ENCODE data around the gene FAM107A. TPM values are rescaled to one million over a fixed set of nuclear protein-coding genes. Genes with fewer than 3 reads are reported as not detected.

Gene FAM107A
- total RNA-seq, result not detected in 2 replicates
- long read RNA-seq, result 0 reads

- Mint-ChIP-seq H3K9me3 (ENCODE audit: unreplicated experiment) (no peaks in the 10 kb centered on the region), H3K4me3 (ENCODE audit: unreplicated experiment) (no peak within 1 kb of the TSS), H3K27ac (ENCODE audit: unreplicated experiment) (no peak within 1 kb of the TSS), H3K27me3 (ENCODE audit: unreplicated experiment) (peaks cover 4% of the 10 kb centered on the region), H3K4me1 (ENCODE audit: unreplicated experiment) (peaks cover 6% of the 10 kb centered on the region), H3K36me3 (ENCODE audit: unreplicated experiment) (no peaks in the 10 kb centered on the region)
- no peak for TF ChIP-seq CTCF (IDR thresholded peaks at IDR 0.05)
- DNase-seq (ENCODE audit: extremely low spot score, unreplicated experiment), result no peak
Observed at GRCh38 chr3:58577269-58577821, at the start of gene FAM107A. TSS of gene FAM107A (minus strand) at chr3:58577391. CDS start at chr3:58569860, 7,531 bp downstream.

GRCh38 chr3:58625196-58625824, 48.1 kb upstream of the FAM107A start:
- no peak for TF ChIP-seq CTCF (IDR thresholded peaks at IDR 0.05)
- H3K4me1 Mint-ChIP-seq (ENCODE audit: unreplicated experiment), result peaks cover 21% of the 10 kb centered on the region
- no peak overlapping the region for H3K27ac Mint-ChIP-seq (ENCODE audit: unreplicated experiment)
- DNase-seq (ENCODE audit: extremely low spot score, unreplicated experiment), result no peak
- H3K27me3 Mint-ChIP-seq (ENCODE audit: unreplicated experiment), result no peaks in the 10 kb centered on the region
- H3K36me3 Mint-ChIP-seq (ENCODE audit: unreplicated experiment), result no peaks in the 10 kb centered on the region
- no peaks in the 10 kb centered on the region for H3K9me3 Mint-ChIP-seq (ENCODE audit: unreplicated experiment)
- H3K4me3 Mint-ChIP-seq (ENCODE audit: unreplicated experiment), result no peak overlapping the region

GRCh38 chr3:58624550-58624949, 47.4 kb upstream of the FAM107A start:
- Mint-ChIP-seq H3K27me3 (ENCODE audit: unreplicated experiment) (no peaks in the 10 kb centered on the region), H3K9me3 (ENCODE audit: unreplicated experiment) (no peaks in the 10 kb centered on the region), H3K4me1 (ENCODE audit: unreplicated experiment) (peaks cover 21% of the 10 kb centered on the region), H3K4me3 (ENCODE audit: unreplicated experiment) (no peak overlapping the region), H3K36me3 (ENCODE audit: unreplicated experiment) (no peaks in the 10 kb centered on the region), H3K27ac (ENCODE audit: unreplicated experiment) (no peak overlapping the region)
- DNase-seq (ENCODE audit: extremely low spot score, unreplicated experiment), result no peak
- TF ChIP-seq CTCF (IDR thresholded peaks at IDR 0.05), result no peak

- no peak overlapping the region for H3K4me3 Mint-ChIP-seq (ENCODE audit: unreplicated experiment)
- TF ChIP-seq CTCF (IDR thresholded peaks at IDR 0.05), result no peak
- H3K4me1 Mint-ChIP-seq (ENCODE audit: unreplicated experiment), result peaks cover 21% of the 10 kb centered on the region
- no peaks in the 10 kb centered on the region for H3K27me3 Mint-ChIP-seq (ENCODE audit: unreplicated experiment)
- H3K9me3 Mint-ChIP-seq (ENCODE audit: unreplicated experiment), result no peaks in the 10 kb centered on the region
- no peak for DNase-seq (ENCODE audit: extremely low spot score, unreplicated experiment)
- H3K36me3 Mint-ChIP-seq (ENCODE audit: unreplicated experiment), result no peaks in the 10 kb centered on the region
- no peak overlapping the region for H3K27ac Mint-ChIP-seq (ENCODE audit: unreplicated experiment)
Observed at GRCh38 chr3:58623961-58624360, 46.8 kb upstream of the FAM107A start.

GRCh38 chr3:58623478-58623877, 46.3 kb upstream of the FAM107A start:
- peaks cover 23% of the 10 kb centered on the region for H3K4me1 Mint-ChIP-seq (ENCODE audit: unreplicated experiment)
- no peak overlapping the region for H3K27ac Mint-ChIP-seq (ENCODE audit: unreplicated experiment)
- no peaks in the 10 kb centered on the region for H3K27me3 Mint-ChIP-seq (ENCODE audit: unreplicated experiment)
- no peak for DNase-seq (ENCODE audit: extremely low spot score, unreplicated experiment)
- H3K4me3 Mint-ChIP-seq (ENCODE audit: unreplicated experiment), result no peak overlapping the region
- no peaks in the 10 kb centered on the region for H3K36me3 Mint-ChIP-seq (ENCODE audit: unreplicated experiment)
- H3K9me3 Mint-ChIP-seq (ENCODE audit: unreplicated experiment), result no peaks in the 10 kb centered on the region
- TF ChIP-seq CTCF (IDR thresholded peaks at IDR 0.05), result no peak

Measured in osteocyte (in vitro differentiated cells).